IgD-negative memory B cell (primary cell): Measurements from ENCODE around the gene CHD1. TPM values are rescaled to one million over a fixed set of nuclear protein-coding genes. Genes with fewer than 3 reads are reported as not detected.

Experiments
- H3K27ac Mint-ChIP-seq, 3 donors: one replicate each; pipeline ENCODE4 v1.8.0; 2020 to 2022; ENCODE audit warnings: mild to moderate bottlenecking in 3 of 3, mixed read lengths in 3 of 3, moderate library complexity in 1 of 3
- H3K27me3 Mint-ChIP-seq: one replicate; pipeline ENCODE4 v1.8.0; 2021; ENCODE audit warnings: mixed read lengths
- H3K36me3 Mint-ChIP-seq: one replicate; pipeline ENCODE4 v1.8.0; 2020; ENCODE audit warnings: mild to moderate bottlenecking, mixed read lengths
- H3K4me1 Mint-ChIP-seq, 3 donors: one replicate each; pipeline ENCODE4 v1.8.0; 2020 to 2022; ENCODE audit warnings: mixed read lengths in 3 of 3, mild to moderate bottlenecking in 1 of 3
- H3K4me3 Mint-ChIP-seq, 4 donors: one replicate each; pipeline ENCODE4 v1.8.0; 2020 to 2022; ENCODE audit warnings: mild to moderate bottlenecking in 4 of 4, mixed read lengths in 4 of 4, moderate library complexity in 3 of 4
- H3K9me3 Mint-ChIP-seq, 3 donors: one replicate each; pipeline ENCODE4 v1.8.0; 2020 to 2021; ENCODE audit warnings: mixed read lengths in 3 of 3, mild to moderate bottlenecking in 1 of 3
- polyA plus RNA-seq: library from polyadenylated mRNA; unstranded; fragments of 300-500 nt; fragmentation: Illumina TruSeq; gene quantifications from one replicate; pipeline ENCODE4 v1.2.3, GENCODE V29; 2021

CHD1 gene
- polyA plus RNA-seq, 1 donor from 2014 or later: 13.9 TPM

DNA sequence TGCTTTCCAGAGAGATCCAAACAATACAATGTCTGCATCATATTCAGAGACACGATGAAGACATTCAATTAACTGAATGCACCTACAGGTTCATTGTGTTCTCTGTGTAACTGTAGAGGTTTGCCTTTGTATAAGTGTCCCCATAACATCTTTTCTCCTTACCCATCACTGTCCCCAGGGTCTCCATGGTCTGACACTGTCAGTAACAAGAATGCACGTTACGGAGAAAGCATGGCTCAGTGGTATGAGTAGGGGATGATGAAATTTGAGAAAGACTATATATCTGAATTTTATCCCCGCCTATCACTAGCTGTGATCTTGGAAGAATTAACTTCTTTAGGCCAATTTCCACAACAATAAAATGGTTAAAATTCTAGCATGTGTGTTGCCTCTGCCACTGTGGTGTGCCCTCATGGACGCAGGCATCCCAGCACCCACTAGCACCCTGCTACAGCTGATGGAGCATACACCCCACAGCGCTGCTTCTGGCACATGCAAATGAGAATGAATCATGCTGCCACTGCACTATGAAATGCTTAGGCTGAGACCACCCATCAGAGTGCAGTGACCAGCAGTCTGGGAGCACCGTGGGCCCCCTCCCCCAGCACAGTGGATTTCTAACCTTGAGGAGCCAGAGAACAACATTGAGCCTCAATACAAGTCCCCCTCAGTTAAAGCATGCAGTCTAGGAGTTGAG is 101.1 kb downstream of the CHD1 start:
- H3K27me3 Mint-ChIP-seq: no peaks in the 10 kb centered on the region
- H3K27ac Mint-ChIP-seq: no peak overlapping the region
- H3K4me3 Mint-ChIP-seq: no peak overlapping the region
- no peaks in the 10 kb centered on the region for H3K4me1 Mint-ChIP-seq
- H3K36me3 Mint-ChIP-seq: peaks cover 2% of the 10 kb centered on the region
- no peaks in the 10 kb centered on the region for H3K9me3 Mint-ChIP-seq

DNA sequence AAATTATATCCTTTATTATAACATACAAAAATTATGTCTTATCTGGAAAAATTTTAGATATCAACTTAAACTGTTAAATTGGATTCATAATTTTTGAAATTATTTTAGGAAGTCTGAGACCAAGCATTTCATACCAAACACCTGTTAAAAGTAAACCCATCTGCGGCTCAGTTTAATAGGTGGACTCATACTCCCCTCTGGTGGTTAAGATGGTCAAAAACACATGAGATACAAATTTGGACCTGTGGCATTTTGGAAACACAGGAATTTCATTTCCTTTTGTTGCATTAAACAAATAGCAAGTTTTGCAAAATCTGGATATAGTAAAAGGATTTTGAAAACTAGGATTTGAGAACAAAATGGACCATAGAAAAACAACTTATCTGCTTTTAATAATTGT is 101.6 kb downstream of the CHD1 start:
- Mint-ChIP-seq H3K4me3 (no peak overlapping the region), H3K27me3 (no peaks in the 10 kb centered on the region), H3K9me3 (no peaks in the 10 kb centered on the region), H3K4me1 (no peaks in the 10 kb centered on the region), H3K36me3 (peaks cover 2% of the 10 kb centered on the region), H3K27ac (no peak overlapping the region)

DNA sequence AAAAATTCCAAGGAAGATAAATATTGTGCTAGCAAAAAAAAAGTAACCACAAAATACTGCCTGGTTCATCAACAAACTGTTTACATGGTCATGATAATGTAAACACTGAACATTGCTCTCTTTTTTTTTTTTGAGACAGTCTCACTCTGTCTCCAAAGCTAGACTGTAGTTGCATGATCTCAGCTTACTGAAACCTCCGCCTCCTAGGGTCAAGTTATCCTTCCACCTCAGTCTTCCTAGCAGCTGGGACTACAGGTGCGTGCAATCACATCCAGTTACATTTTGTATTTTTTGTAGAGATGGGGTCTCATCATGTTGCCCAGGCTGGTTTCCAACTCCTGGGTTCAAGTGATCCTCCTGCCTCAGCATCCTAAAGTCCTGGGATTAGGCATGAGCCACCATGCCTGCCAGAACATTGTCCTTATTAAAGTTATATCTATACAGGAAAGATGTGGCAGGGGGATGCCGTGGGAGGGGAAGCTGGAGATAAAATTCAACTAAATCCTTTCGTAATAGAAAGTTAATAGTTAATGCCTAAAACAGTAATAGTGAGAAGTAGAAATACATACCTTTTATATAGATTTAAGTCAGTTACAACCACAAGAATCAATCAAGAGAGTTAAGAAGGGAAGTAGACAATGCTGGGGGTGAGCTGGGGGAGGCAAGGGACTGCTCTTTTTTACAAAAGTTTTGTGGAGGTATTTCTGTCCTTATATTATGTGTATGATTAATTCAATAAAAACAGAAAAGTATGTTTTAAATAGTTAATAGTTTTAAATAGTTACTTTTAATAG is 103.0 kb downstream of the CHD1 start:
- H3K27ac Mint-ChIP-seq: no peak overlapping the region
- H3K4me1 Mint-ChIP-seq: no peaks in the 10 kb centered on the region
- H3K9me3 Mint-ChIP-seq: peaks cover 0 to 2% (median 0%) of the 10 kb centered on the region in 3 donors
- no peaks in the 10 kb centered on the region for H3K27me3 Mint-ChIP-seq
- H3K36me3 Mint-ChIP-seq: no peaks in the 10 kb centered on the region
- H3K4me3 Mint-ChIP-seq: no peak overlapping the region

DNA sequence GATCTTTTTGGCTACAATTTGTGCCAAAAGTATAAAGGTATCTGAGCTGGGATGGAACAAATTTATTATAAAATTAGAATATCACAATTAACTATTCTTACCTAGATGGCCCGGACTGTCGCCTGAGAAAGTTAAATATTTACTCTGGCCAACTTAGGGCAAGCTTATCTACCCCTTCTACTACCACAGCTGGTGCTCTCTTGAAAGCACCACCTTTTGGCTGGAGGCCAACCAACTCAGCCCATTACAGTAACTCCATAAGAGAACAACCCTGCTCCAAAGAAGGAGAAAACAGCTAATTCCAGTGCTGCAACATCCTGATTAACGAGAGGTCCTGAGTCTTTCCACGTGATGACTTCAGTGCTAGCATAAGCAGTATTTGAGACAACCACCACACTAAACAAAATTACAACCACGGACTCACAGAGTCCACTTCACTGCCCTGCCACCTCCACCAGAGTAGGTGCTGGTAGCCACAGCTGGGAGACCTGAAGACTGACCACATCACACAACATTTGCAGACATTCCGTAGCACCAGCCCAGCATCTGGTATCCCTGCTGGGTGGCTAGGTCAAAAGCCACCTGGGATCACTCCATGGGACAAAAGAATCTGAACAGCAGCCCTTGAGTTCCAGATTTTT is 112.1 kb downstream of the CHD1 start:
- H3K36me3 Mint-ChIP-seq: no peaks in the 10 kb centered on the region
- no peak overlapping the region for H3K27ac Mint-ChIP-seq
- H3K27me3 Mint-ChIP-seq: peaks cover 2% of the 10 kb centered on the region
- no peak overlapping the region for H3K4me3 Mint-ChIP-seq
- H3K9me3 Mint-ChIP-seq: peaks cover 0 to 3% (median 2%) of the 10 kb centered on the region in 3 donors
- no peaks in the 10 kb centered on the region for H3K4me1 Mint-ChIP-seq

DNA sequence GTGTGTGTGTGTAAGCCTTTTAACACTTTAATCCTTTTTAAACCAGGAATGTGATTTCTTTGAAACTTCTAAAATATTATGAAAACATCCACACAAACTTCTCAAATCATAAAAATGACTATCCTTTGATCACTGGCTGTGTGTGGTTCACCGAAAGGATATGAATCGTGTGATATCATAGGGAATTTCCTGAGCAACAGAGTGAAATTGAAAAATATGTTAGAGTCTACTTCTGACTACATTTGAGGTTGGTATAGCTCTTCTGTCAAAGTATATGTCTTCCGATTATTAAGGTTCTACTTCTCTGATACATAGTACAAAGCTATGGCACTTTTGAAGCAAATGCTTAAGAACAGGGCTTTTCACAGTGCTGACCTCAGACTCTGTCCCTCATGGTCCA is 115.1 kb downstream of the CHD1 start:
- Mint-ChIP-seq H3K36me3 (no peaks in the 10 kb centered on the region), H3K4me1 (no peaks in the 10 kb centered on the region), H3K27ac (no peak overlapping the region), H3K4me3 (no peak overlapping the region), H3K9me3 (peaks cover 0 to 1% (median 1%) of the 10 kb centered on the region in 3 donors), H3K27me3 (peaks cover 2% of the 10 kb centered on the region)

DNA sequence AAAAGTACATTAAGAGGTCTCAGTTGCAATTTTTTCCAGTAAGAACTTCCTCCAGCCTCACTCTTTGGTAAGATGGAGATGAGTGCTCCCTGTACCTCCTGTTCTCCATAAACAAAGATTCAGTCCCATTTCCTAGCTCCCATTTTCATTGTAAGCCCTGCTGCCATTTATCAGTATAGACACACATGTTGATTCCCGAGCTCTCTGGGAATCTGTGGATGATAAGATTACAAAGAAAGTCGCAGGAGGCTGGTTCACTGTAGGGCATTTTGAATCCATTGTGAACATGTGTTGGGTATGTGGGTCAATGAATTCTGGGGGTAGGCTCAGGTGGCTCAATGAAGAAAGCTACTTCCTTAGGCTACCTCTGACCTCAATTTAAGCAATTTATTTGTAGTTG is 118.6 kb downstream of the CHD1 start:
- Mint-ChIP-seq H3K27ac (no peak overlapping the region), H3K36me3 (peaks cover 2% of the 10 kb centered on the region), H3K9me3 (peaks cover 5 to 26% (median 12%) of the 10 kb centered on the region in 3 donors), H3K4me1 (no peaks in the 10 kb centered on the region), H3K4me3 (no peak overlapping the region), H3K27me3 (peaks cover 2% of the 10 kb centered on the region)

DNA sequence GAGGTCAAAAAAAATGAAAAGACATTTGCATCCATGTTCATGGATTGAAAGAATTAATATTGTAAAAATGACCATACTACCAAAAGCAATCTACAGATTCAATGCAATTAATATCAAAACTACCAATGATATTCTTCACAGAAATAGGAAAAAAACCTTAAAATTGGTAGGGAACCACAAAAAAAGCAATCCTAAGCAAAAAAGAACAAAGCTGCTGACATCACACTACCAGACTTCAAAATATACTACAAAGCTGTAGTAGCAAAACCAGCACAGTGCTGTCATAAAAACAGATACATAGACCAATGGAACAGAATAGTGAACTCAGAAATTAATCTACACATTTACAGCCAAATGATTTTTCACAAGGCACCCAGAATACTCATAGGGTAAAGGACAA is 121.0 kb downstream of the CHD1 start:
- Mint-ChIP-seq H3K4me1 (no peaks in the 10 kb centered on the region), H3K9me3 (peaks cover 5 to 29% (median 13%) of the 10 kb centered on the region in 3 donors), H3K27me3 (no peaks in the 10 kb centered on the region), H3K36me3 (peaks cover 2% of the 10 kb centered on the region), H3K4me3 (no peak overlapping the region), H3K27ac (no peak overlapping the region)

DNA sequence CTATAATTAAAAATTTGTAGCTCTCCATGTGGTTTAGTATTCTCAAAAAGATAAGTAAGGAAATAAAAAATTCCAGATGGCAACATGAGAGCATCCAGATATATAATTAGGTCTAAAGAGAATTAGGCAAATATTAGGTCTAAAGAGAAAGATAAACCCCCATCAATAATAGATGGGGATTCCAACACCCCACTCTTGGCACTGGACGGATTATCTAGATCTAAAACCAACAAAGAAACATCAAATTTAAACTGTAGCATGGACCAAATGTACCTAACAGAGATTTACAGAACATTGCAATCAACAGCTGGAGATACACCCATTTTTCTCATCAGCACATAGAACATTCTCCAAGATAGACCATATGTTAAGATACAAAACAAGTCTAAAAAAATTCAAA is 123.7 kb downstream of the CHD1 start:
- no peaks in the 10 kb centered on the region for H3K4me1 Mint-ChIP-seq
- H3K9me3 Mint-ChIP-seq: peaks cover 5 to 29% (median 13%) of the 10 kb centered on the region in 3 donors
- no peak overlapping the region for H3K27ac Mint-ChIP-seq
- no peak overlapping the region for H3K4me3 Mint-ChIP-seq
- peaks cover 4% of the 10 kb centered on the region for H3K36me3 Mint-ChIP-seq
- no peaks in the 10 kb centered on the region for H3K27me3 Mint-ChIP-seq

DNA sequence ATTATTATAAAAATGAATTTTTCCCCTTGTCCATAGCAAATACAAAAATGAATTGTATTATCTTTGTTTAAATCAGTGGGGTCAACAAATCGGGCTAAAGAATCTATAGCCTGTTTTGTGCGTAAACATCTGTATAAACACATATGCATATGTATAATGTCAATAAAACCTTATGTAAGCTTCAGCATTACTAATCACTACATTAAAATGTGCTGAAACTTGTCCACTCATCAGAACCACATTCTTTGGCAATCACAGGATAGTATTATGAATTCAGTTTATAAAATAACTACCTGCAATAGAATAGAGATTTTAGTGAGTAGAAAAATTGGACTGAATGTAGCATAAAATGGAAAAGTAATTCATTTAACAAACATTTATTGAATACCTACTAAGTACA is 124.7 kb downstream of the CHD1 start:
- no peaks in the 10 kb centered on the region for H3K27me3 Mint-ChIP-seq
- H3K4me1 Mint-ChIP-seq: no peaks in the 10 kb centered on the region
- H3K27ac Mint-ChIP-seq: no peak overlapping the region
- H3K9me3 Mint-ChIP-seq: peaks cover 5 to 29% (median 13%) of the 10 kb centered on the region in 3 donors
- peaks cover 4% of the 10 kb centered on the region for H3K36me3 Mint-ChIP-seq
- no peak overlapping the region for H3K4me3 Mint-ChIP-seq

Other genes starting within 250 kb of the CHD1 start
- gene RGMB, start 155.3 kb downstream of the CHD1 start, polyA plus RNA-seq: 5.2 TPM